ENCODE results near the gene SEMA4D.

SEMA4D gene

DNA sequence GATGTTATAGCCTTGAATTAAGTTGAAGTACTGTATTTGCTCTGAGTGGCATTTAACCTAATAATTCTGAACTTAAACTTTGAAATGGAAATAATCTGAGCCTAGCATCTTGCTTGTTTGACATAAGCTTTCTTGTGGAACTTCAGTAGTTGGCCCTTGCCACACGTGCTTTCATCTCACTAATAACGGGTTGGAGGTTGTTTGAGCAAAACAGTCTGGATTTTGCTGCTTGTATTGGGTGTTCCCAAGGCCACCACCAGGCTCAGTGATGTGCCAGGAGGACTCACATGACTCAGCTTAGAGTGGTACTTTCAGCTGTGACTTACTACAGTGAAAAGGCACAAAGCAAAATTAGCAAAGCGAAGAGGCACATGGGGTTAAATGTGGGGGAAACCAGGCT is 143.9 kb downstream of the SEMA4D start:
- DNase-seq (ENCODE audit: low read depth in 1 of 2, low spot score in 1 of 2) = no peak
- Histone ChIP-seq H3K27ac (replicated peaks) (no peak overlapping the region), H3K4me3 (replicated peaks; ENCODE audit: insufficient read depth, low read length) (no peak overlapping the region), H3K27me3 (ENCODE audit: insufficient read depth, poor library complexity, severe bottlenecking) (no peaks in the 10 kb centered on the region)
- TF ChIP-seq, protein P1, sequence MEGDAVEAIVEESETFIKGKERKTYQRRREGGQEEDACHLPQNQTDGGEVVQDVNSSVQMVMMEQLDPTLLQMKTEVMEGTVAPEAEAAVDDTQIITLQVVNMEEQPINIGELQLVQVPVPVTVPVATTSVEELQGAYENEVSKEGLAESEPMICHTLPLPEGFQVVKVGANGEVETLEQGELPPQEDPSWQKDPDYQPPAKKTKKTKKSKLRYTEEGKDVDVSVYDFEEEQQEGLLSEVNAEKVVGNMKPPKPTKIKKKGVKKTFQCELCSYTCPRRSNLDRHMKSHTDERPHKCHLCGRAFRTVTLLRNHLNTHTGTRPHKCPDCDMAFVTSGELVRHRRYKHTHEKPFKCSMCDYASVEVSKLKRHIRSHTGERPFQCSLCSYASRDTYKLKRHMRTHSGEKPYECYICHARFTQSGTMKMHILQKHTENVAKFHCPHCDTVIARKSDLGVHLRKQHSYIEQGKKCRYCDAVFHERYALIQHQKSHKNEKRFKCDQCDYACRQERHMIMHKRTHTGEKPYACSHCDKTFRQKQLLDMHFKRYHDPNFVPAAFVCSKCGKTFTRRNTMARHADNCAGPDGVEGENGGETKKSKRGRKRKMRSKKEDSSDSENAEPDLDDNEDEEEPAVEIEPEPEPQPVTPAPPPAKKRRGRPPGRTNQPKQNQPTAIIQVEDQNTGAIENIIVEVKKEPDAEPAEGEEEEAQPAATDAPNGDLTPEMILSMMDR (IDR thresholded peaks at IDR 0.05; ENCODE audit: insufficient read depth, low read length) = no peak
- TF ChIP-seq SPI1 (IDR thresholded peaks at IDR 0.05; ENCODE audit: borderline replicate concordance, low read depth) (no peak), POLR2AphosphoS5 (IDR thresholded peaks at IDR 0.05; ENCODE audit: low read depth) (no peak), GABPA (IDR thresholded peaks at IDR 0.05; ENCODE audit: low read depth) (no peak)
- TF ChIP-seq, protein P2, sequence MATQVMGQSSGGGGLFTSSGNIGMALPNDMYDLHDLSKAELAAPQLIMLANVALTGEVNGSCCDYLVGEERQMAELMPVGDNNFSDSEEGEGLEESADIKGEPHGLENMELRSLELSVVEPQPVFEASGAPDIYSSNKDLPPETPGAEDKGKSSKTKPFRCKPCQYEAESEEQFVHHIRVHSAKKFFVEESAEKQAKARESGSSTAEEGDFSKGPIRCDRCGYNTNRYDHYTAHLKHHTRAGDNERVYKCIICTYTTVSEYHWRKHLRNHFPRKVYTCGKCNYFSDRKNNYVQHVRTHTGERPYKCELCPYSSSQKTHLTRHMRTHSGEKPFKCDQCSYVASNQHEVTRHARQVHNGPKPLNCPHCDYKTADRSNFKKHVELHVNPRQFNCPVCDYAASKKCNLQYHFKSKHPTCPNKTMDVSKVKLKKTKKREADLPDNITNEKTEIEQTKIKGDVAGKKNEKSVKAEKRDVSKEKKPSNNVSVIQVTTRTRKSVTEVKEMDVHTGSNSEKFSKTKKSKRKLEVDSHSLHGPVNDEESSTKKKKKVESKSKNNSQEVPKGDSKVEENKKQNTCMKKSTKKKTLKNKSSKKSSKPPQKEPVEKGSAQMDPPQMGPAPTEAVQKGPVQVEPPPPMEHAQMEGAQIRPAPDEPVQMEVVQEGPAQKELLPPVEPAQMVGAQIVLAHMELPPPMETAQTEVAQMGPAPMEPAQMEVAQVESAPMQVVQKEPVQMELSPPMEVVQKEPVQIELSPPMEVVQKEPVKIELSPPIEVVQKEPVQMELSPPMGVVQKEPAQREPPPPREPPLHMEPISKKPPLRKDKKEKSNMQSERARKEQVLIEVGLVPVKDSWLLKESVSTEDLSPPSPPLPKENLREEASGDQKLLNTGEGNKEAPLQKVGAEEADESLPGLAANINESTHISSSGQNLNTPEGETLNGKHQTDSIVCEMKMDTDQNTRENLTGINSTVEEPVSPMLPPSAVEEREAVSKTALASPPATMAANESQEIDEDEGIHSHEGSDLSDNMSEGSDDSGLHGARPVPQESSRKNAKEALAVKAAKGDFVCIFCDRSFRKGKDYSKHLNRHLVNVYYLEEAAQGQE (IDR thresholded peaks at IDR 0.05; ENCODE audit: insufficient replicate concordance, low read depth) = no peak

GRCh38 chr9:89352874-89353649 is 144.9 kb downstream of the SEMA4D start:
- no peak for DNase-seq (ENCODE audit: low read depth in 1 of 2, low spot score in 1 of 2)
- no peak overlapping the region for H3K27ac ChIP-seq (replicated peaks)
- TF ChIP-seq POLR2AphosphoS5 (IDR thresholded peaks at IDR 0.05; ENCODE audit: low read depth) (no peak), GABPA (IDR thresholded peaks at IDR 0.05; ENCODE audit: low read depth) (no peak)
- H3K4me3 ChIP-seq (replicated peaks; ENCODE audit: insufficient read depth, low read length) = no peak overlapping the region
- no peaks in the 10 kb centered on the region for H3K27me3 ChIP-seq (ENCODE audit: insufficient read depth, poor library complexity, severe bottlenecking)

DNA sequence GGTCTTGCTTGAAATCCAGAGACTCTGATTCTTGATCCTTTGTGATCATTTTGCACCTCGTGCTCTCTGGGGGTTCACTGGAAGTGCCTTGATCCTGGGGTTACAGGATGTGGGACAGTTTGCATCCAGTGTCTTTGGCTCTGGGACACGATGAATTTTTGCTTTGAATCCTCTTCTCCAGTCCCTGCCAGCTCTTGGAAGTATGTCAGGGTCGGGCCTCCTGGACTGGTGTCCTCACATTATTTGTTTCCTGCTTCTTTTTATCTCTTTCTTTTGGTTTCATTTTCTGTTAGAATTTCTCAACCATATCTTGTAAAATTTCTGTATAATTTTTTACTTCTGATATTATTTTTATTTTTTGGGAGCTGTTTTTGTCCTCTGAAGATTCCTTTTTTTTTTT is 145.5 kb downstream of the SEMA4D start:
- Histone ChIP-seq H3K4me3 (replicated peaks; ENCODE audit: insufficient read depth, low read length) (no peak overlapping the region), H3K27me3 (ENCODE audit: insufficient read depth, poor library complexity, severe bottlenecking) (no peaks in the 10 kb centered on the region), H3K27ac (replicated peaks) (peak overlapping the region; percentile 3; the same call in 1 of the 2 replicates)
- DNase-seq (ENCODE audit: low read depth in 1 of 2, low spot score in 1 of 2) = no peak
- TF ChIP-seq GABPA (IDR thresholded peaks at IDR 0.05; ENCODE audit: low read depth) (no peak), POLR2AphosphoS5 (IDR thresholded peaks at IDR 0.05; ENCODE audit: low read depth) (no peak), SPI1 (IDR thresholded peaks at IDR 0.05; ENCODE audit: borderline replicate concordance, low read depth) (no peak)
- TF ChIP-seq, protein P1 (IDR thresholded peaks at IDR 0.05; ENCODE audit: insufficient read depth, low read length) = no peak
- TF ChIP-seq, protein P2 (IDR thresholded peaks at IDR 0.05; ENCODE audit: insufficient replicate concordance, low read depth) = no peak

GRCh38 chr9:89351584-89352300 is 146.2 kb downstream of the SEMA4D start:
- Histone ChIP-seq H3K4me3 (replicated peaks; ENCODE audit: insufficient read depth, low read length) (no peak overlapping the region), H3K27me3 (ENCODE audit: insufficient read depth, poor library complexity, severe bottlenecking) (no peaks in the 10 kb centered on the region), H3K27ac (replicated peaks) (peak overlapping the region; percentile 33)
- peak in 1 of 2 experiments; percentile 20 for DNase-seq (ENCODE audit: low read depth in 1 of 2, low spot score in 1 of 2)
- TF ChIP-seq POLR2AphosphoS5 (IDR thresholded peaks at IDR 0.05; ENCODE audit: low read depth) (no peak), SPI1 (IDR thresholded peaks at IDR 0.05; ENCODE audit: borderline replicate concordance, low read depth) (no peak), GABPA (IDR thresholded peaks at IDR 0.05; ENCODE audit: low read depth) (no peak)
- TF ChIP-seq, protein P1 (IDR thresholded peaks at IDR 0.05; ENCODE audit: insufficient read depth, low read length) = no peak
- TF ChIP-seq, protein P2 (IDR thresholded peaks at IDR 0.05; ENCODE audit: insufficient replicate concordance, low read depth) = no peak

Data from HL-60 (cell line).